ENCODE data around the gene GPR108.

- TF ChIP-seq EZH2 (IDR thresholded peaks at IDR 0.05), result no peak
- TF ChIP-seq, protein P1, sequence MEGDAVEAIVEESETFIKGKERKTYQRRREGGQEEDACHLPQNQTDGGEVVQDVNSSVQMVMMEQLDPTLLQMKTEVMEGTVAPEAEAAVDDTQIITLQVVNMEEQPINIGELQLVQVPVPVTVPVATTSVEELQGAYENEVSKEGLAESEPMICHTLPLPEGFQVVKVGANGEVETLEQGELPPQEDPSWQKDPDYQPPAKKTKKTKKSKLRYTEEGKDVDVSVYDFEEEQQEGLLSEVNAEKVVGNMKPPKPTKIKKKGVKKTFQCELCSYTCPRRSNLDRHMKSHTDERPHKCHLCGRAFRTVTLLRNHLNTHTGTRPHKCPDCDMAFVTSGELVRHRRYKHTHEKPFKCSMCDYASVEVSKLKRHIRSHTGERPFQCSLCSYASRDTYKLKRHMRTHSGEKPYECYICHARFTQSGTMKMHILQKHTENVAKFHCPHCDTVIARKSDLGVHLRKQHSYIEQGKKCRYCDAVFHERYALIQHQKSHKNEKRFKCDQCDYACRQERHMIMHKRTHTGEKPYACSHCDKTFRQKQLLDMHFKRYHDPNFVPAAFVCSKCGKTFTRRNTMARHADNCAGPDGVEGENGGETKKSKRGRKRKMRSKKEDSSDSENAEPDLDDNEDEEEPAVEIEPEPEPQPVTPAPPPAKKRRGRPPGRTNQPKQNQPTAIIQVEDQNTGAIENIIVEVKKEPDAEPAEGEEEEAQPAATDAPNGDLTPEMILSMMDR (IDR thresholded peaks at IDR 0.05), result peak; percentile 62
These were observed 31.7 kb upstream of the GPR108 start for GRCh38 chr19:6769006-6769619.
